ENCODE data around the gene ITIH5.

ITIH5 gene

DNA sequence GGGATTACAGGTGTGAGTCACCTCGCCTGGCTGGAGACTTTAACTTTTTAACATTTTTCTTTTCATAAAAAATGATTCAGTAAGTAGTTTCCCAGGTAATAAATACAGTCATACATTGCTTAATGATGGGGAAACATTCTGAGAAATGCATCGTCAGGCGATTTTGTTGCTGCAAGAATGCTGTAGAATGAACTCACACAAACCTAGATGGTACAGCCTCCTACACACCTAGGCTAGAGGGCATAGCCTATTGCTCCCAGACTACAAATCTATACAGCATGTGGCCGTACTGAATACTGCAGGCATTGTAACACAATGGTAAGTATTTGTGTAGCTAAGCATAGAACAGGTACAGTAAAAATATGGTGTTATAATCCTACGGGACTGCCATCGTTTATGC lies 147.4 kb downstream of the ITIH5 start:
- H3K27ac Mint-ChIP-seq = no peak overlapping the region
- no peak for DNase-seq (ENCODE audit: low spot score in 2 of 2)
- H3K9me3 Mint-ChIP-seq = no peaks in the 10 kb centered on the region
- peaks cover 8% of the 10 kb centered on the region for H3K4me1 Mint-ChIP-seq
- H3K4me3 Mint-ChIP-seq = no peak overlapping the region
- H3K36me3 Mint-ChIP-seq = no peaks in the 10 kb centered on the region
- no peak for ATAC-seq

DNA sequence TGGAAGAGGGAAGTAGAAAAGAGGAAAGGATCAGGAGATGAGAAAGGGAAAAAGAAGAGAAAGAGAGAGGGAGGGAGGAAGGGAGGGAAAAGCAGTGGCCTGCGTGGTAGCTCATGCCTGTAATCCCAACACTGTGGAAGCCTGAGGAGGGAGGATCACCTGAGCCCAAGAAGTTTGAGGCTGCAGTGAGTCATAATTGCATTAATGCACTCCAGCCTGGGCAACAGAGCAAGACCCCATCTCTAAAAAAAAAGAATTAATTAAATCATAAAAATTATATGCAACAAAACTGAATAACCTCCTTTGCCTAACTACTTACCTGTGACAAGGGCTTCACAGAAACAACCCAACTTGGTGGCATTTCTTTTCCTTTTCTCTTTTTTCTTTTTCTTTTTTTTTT lies 148.1 kb downstream of the ITIH5 start:
- ATAC-seq (no peak), DNase-seq (ENCODE audit: low spot score in 2 of 2) (no peak)
- Mint-ChIP-seq H3K36me3 (no peaks in the 10 kb centered on the region), H3K4me3 (no peak overlapping the region), H3K9me3 (no peaks in the 10 kb centered on the region), H3K4me1 (peaks cover 9% of the 10 kb centered on the region), H3K27ac (no peak overlapping the region)

DNA sequence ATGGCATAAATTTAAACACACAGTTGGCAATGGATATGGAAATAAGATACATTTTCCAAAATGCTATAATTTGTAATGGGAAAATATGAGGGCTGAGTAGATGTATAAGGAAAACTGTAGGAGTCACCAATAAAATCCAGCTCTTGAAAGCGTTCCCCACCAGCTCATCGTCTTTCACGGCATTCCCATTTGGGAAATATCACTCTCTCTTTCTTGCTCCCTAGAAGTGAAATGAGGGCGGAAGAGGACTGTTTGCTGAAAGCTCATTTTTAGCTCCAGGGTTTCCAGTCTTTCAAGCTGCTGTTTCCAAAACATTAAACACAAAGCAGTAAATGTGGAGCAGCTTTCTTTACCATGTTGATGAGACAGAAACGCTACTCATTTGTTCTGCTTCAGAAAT lies 151.3 kb downstream of the ITIH5 start:
- DNase-seq (ENCODE audit: low spot score in 2 of 2) = no peak
- ATAC-seq = no peak
- Mint-ChIP-seq H3K4me3 (no peak overlapping the region), H3K9me3 (peaks cover 5% of the 10 kb centered on the region), H3K27ac (peak overlapping the region; percentile 26), H3K4me1 (peaks cover 14% of the 10 kb centered on the region), H3K36me3 (no peaks in the 10 kb centered on the region)

DNA sequence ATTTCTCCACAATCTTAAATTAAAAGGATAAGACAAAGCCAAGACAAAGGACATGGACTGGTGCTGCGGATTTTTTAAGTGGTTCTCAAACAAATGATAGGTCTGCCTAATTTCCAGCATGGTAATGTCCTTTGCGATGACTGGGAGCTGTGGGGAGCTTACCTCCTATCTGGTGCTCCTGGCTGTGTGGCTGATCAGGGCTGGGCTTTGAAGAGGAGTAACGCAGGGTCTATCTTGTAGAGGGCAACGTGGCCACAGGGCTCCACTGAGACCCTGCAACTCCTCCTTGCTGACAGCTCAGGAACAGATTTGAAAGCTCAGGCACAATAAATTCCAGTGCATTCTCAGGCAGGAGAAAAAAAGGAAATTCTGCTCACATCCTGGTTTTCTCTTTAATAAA lies 152.8 kb downstream of the ITIH5 start:
- Mint-ChIP-seq H3K4me1 (peaks cover 20% of the 10 kb centered on the region), H3K27ac (no peak overlapping the region), H3K4me3 (no peak overlapping the region), H3K9me3 (peaks cover 16% of the 10 kb centered on the region), H3K36me3 (no peaks in the 10 kb centered on the region)
- DNase-seq (ENCODE audit: low spot score in 2 of 2) = no peak
- ATAC-seq = no peak

- Mint-ChIP-seq H3K27ac (no peak overlapping the region), H3K9me3 (peaks cover 16% of the 10 kb centered on the region), H3K36me3 (peaks cover 2% of the 10 kb centered on the region), H3K4me3 (no peak overlapping the region), H3K4me1 (peaks cover 25% of the 10 kb centered on the region)
- DNase-seq (ENCODE audit: low spot score in 2 of 2) (no peak), ATAC-seq (no peak)
Observed at GRCh38 chr10:7513455-7513854, 153.3 kb downstream of the ITIH5 start.

DNA sequence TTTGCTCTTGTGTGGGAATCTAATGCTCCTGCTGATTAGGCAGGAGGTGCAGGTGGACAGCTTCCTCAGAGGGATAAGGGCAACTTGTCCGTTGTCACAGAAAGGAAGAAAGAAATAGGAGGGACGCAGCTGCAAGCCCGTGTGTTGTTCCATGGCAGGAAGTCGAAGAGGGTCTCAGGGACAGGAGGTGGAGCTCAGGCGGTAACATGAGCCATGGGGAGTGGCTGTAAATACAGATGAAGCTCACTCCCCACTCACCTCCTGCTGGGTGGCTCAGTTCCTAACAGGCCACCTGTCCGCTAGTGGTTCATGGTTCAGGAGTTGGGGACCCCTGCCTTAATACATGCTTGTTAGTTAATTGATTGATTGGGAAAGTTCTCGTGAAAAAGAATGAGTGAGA lies 154.3 kb downstream of the ITIH5 start:
- Mint-ChIP-seq H3K27ac (peak overlapping the region; percentile 75), H3K4me1 (peaks cover 35% of the 10 kb centered on the region), H3K9me3 (peaks cover 16% of the 10 kb centered on the region), H3K36me3 (peaks cover 11% of the 10 kb centered on the region), H3K4me3 (no peak overlapping the region)
- no peak for ATAC-seq
- DNase-seq (ENCODE audit: low spot score in 2 of 2) = no peak

DNA sequence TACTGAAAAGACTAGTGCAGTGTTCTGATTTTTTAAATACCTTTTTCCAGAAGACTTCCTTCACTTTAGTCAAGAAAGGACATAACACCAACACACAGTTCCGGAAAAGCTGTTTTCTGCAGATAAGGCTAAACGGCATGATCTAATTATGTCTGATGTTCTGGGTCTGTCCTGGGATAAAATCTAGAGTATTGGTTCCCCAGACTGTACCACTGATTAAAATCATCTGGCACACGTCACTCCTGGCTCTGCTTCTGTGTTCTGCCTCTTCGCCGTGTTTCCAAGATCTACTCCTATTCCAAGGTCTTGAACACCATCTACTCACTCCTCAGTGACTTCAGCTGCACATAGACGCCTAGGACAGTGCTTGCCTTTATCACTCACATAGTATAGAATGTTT lies 155.2 kb downstream of the ITIH5 start:
- Mint-ChIP-seq H3K9me3 (peaks cover 18% of the 10 kb centered on the region), H3K4me3 (no peak overlapping the region), H3K4me1 (peaks cover 43% of the 10 kb centered on the region), H3K27ac (no peak overlapping the region), H3K36me3 (peaks cover 13% of the 10 kb centered on the region)
- DNase-seq (ENCODE audit: low spot score in 2 of 2) (no peak), ATAC-seq (no peak)

All from stimulated activated effector memory CD8-positive, alpha-beta T cell treated with anti-CD3 and anti-CD28 coated beads, Interleukin-12 subunit alpha, Interleukin-12 subunit beta, amount 100 ng/mL, for 72 hours (primary cell).